ENCODE results near the gene TMC7. TPM values are rescaled to one million over a fixed set of nuclear protein-coding genes. Genes with fewer than 3 reads are reported as not detected.

Gene TMC7
- total and polyA plus RNA-seq, 2 experiments from 2014 or later: 5.7 to 6.5 TPM

DNA sequence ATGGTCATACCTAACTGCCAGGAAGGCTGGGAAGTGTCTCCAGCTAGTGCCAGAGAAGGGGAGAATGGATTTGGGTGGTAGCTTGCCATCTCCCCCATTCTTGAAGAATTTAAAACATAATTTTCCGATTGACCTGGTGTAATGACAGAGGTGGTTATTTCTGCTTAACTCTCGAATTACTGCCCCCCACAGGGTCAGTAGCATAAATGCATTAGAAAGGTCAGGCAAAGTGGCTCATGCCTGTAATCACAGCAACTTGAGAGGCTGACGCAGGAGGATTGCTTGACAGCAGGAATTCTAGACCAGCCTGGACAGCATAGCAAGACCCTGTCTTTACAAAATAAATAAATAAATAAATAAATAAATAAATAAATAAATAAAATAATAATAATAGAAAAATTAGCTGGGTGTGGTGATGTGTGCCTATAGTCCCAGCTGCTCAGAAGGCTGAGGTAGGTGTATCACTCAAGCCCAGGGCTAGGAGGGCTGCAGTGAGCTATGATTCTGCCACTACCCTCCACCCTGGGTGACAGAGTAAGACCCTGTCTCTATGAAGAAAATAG lies 27.5 kb downstream of the TMC7 start:
- H3K9me3 ChIP-seq (ENCODE audit: low read depth): no peaks in the 10 kb centered on the region
- H3K79me2 ChIP-seq: no peaks in the 10 kb centered on the region
- H4K20me1 ChIP-seq (ENCODE audit: insufficient read depth, poor library complexity, severe bottlenecking): no peaks in the 10 kb centered on the region
- no peaks in the 10 kb centered on the region for H3K4me1 ChIP-seq (ENCODE audit: insufficient read depth)
- no peaks in the 10 kb centered on the region for H3K27me3 ChIP-seq
- WGBS (ENCODE audit: low lambda C conversion rate, missing lambda C conversion rate): 89% methylated on average over 3 of the region's 3 CpGs
- no peak for DNase-seq (ENCODE audit: low spot score)
- H3K9me2 ChIP-seq (replicated peaks; ENCODE audit: insufficient read depth): no peaks in the 10 kb centered on the region
- H2AFZ ChIP-seq: no peak overlapping the region
- no peak overlapping the region for H3K4me3 ChIP-seq
- H3K27ac ChIP-seq: no peak overlapping the region
- no peak overlapping the region for H3K4me2 ChIP-seq
- no peak for TF ChIP-seq EZH2 (IDR thresholded peaks at IDR 0.05; ENCODE audit: borderline replicate concordance)
- TF ChIP-seq CTCF (IDR thresholded peaks at IDR 0.05; ENCODE audit: poor library complexity): no peak
- TF ChIP-seq EZH2phosphoT487 (IDR thresholded peaks at IDR 0.05; ENCODE audit: low read depth, severe bottlenecking, unreplicated experiment): no peak
- no peaks in the 10 kb centered on the region for H3K36me3 ChIP-seq (replicated peaks; ENCODE audit: insufficient read depth, low read depth)

GRCh38 chr16:19014461-19014860 lies 30.7 kb downstream of the TMC7 start:
- TF ChIP-seq EZH2phosphoT487 (IDR thresholded peaks at IDR 0.05; ENCODE audit: low read depth, severe bottlenecking, unreplicated experiment) (no peak), CTCF (IDR thresholded peaks at IDR 0.05; ENCODE audit: poor library complexity) (no peak), EZH2 (IDR thresholded peaks at IDR 0.05; ENCODE audit: borderline replicate concordance) (no peak)
- H2AFZ ChIP-seq: no peak overlapping the region
- WGBS (ENCODE audit: low lambda C conversion rate, missing lambda C conversion rate): 80% methylated on average over 7 of the region's 7 CpGs
- H3K36me3 ChIP-seq (replicated peaks; ENCODE audit: insufficient read depth, low read depth): no peaks in the 10 kb centered on the region
- H3K27ac ChIP-seq: no peak overlapping the region
- DNase-seq (ENCODE audit: low spot score): no peak
- H4K20me1 ChIP-seq (ENCODE audit: insufficient read depth, poor library complexity, severe bottlenecking): no peaks in the 10 kb centered on the region
- H3K79me2 ChIP-seq: no peaks in the 10 kb centered on the region
- no peaks in the 10 kb centered on the region for H3K27me3 ChIP-seq
- H3K9me2 ChIP-seq (replicated peaks; ENCODE audit: insufficient read depth): no peaks in the 10 kb centered on the region
- no peaks in the 10 kb centered on the region for H3K9me3 ChIP-seq (ENCODE audit: low read depth)
- no peak overlapping the region for H3K4me2 ChIP-seq
- no peaks in the 10 kb centered on the region for H3K4me1 ChIP-seq (ENCODE audit: insufficient read depth)
- H3K4me3 ChIP-seq: no peak overlapping the region

- Histone ChIP-seq H2AFZ (no peak overlapping the region), H3K79me2 (no peaks in the 10 kb centered on the region), H3K4me3 (no peak overlapping the region), H4K20me1 (ENCODE audit: insufficient read depth, poor library complexity, severe bottlenecking) (no peaks in the 10 kb centered on the region), H3K9me2 (replicated peaks; ENCODE audit: insufficient read depth) (no peaks in the 10 kb centered on the region), H3K4me2 (no peak overlapping the region), H3K36me3 (replicated peaks; ENCODE audit: insufficient read depth, low read depth) (no peaks in the 10 kb centered on the region), H3K27me3 (no peaks in the 10 kb centered on the region), H3K9me3 (ENCODE audit: low read depth) (no peaks in the 10 kb centered on the region), H3K27ac (no peak overlapping the region), H3K4me1 (ENCODE audit: insufficient read depth) (no peaks in the 10 kb centered on the region)
- TF ChIP-seq EZH2phosphoT487 (IDR thresholded peaks at IDR 0.05; ENCODE audit: low read depth, severe bottlenecking, unreplicated experiment) (no peak), CTCF (IDR thresholded peaks at IDR 0.05; ENCODE audit: poor library complexity) (no peak), EZH2 (IDR thresholded peaks at IDR 0.05; ENCODE audit: borderline replicate concordance) (no peak)
- no peak for DNase-seq (ENCODE audit: low spot score)
These were observed 33.4 kb downstream of the TMC7 start for GRCh38 chr16:19017179-19017578.

- Histone ChIP-seq H3K27me3 (no peaks in the 10 kb centered on the region), H3K4me3 (no peak overlapping the region), H3K4me2 (no peak overlapping the region), H4K20me1 (ENCODE audit: insufficient read depth, poor library complexity, severe bottlenecking) (no peaks in the 10 kb centered on the region), H3K4me1 (ENCODE audit: insufficient read depth) (no peaks in the 10 kb centered on the region), H3K79me2 (no peaks in the 10 kb centered on the region), H3K9me3 (ENCODE audit: low read depth) (no peaks in the 10 kb centered on the region), H2AFZ (no peak overlapping the region), H3K9me2 (replicated peaks; ENCODE audit: insufficient read depth) (no peaks in the 10 kb centered on the region), H3K27ac (no peak overlapping the region), H3K36me3 (replicated peaks; ENCODE audit: insufficient read depth, low read depth) (no peaks in the 10 kb centered on the region)
- WGBS (ENCODE audit: low lambda C conversion rate, missing lambda C conversion rate): 94% methylated on average over 4 of the region's 4 CpGs
- TF ChIP-seq EZH2phosphoT487 (IDR thresholded peaks at IDR 0.05; ENCODE audit: low read depth, severe bottlenecking, unreplicated experiment): no peak
- TF ChIP-seq CTCF (IDR thresholded peaks at IDR 0.05; ENCODE audit: poor library complexity): no peak
- TF ChIP-seq EZH2 (IDR thresholded peaks at IDR 0.05; ENCODE audit: borderline replicate concordance): no peak
- no peak for DNase-seq (ENCODE audit: low spot score)
These were observed 37.0 kb downstream of the TMC7 start for GRCh38 chr16:19020689-19021088.

Measured in hepatocyte (in vitro differentiated cells).